Hematopoietic multipotent progenitor cell treated with erythropoietin and hydrocortisone succinate and interleukin-3 and kit ligand, for 15 days (in vitro differentiated cells): ENCODE results near the gene QPCTL.
"Not testable (repeated sequence)": the region's sequence is repeated elsewhere in the genome, so short reads cannot be mapped to it uniquely, and the experiment has no call there.

Experiments
- DNase-seq: peaks from one replicate; pipeline ENCODE4 v3.0.0-alpha.2; 2015; ENCODE audit warnings: low spot score

Gene QPCTL

GRCh38 chr19:45717131-45717982 is 24.9 kb downstream of the QPCTL start:
- peak; percentile 96 for DNase-seq

GRCh38 chr19:45717983-45718650 is 25.7 kb downstream of the QPCTL start:
- no peak for DNase-seq

- not testable (repeated sequence) for DNase-seq
Measured at GRCh38 chr19:45720065-45720464, 27.6 kb downstream of the QPCTL start.

- DNase-seq, result not testable (repeated sequence)
Measured at GRCh38 chr19:45728683-45729082, 36.2 kb downstream of the QPCTL start.

- DNase-seq, result no peak
Measured at GRCh38 chr19:45729800-45730290, 37.4 kb downstream of the QPCTL start.

GRCh38 chr19:45730368-45731288 is 38.2 kb downstream of the QPCTL start, which contains the start of gene FBXO46:
Gene FBXO46 (minus strand): TSS chr19:45730896. CDS start chr19:45713495, 17,401 bp downstream.
- peak; percentile 90 for DNase-seq

GRCh38 chr19:45733160-45733810 is 40.8 kb downstream of the QPCTL start, which contains the start of gene MEIOSIN:
Gene MEIOSIN (plus strand): TSS chr19:45733439. CDS start chr19:45735377, 1,938 bp downstream.
- no peak for DNase-seq

GRCh38 chr19:45739498-45740439 is 47.3 kb downstream of the QPCTL start:
- DNase-seq, result no peak

- no peak for DNase-seq
Measured at GRCh38 chr19:45742969-45743368, 50.5 kb downstream of the QPCTL start.

- DNase-seq, result no peak
Measured at GRCh38 chr19:45745606-45746005, 53.1 kb downstream of the QPCTL start.

GRCh38 chr19:45746866-45747265 is 54.4 kb downstream of the QPCTL start:
- no peak for DNase-seq

GRCh38 chr19:45747513-45747912 is 55.0 kb downstream of the QPCTL start:
- DNase-seq, result no peak

- DNase-seq, result not testable (repeated sequence)
Measured at GRCh38 chr19:45751483-45751882, 59.0 kb downstream of the QPCTL start.

- peak; percentile 25 for DNase-seq
Measured at GRCh38 chr19:45752639-45753038, 60.2 kb downstream of the QPCTL start.

- DNase-seq, result no peak
Measured at GRCh38 chr19:45753548-45753947, 61.1 kb downstream of the QPCTL start.
